ENCODE measurements around the gene MFN2.

MFN2 gene

DNA sequence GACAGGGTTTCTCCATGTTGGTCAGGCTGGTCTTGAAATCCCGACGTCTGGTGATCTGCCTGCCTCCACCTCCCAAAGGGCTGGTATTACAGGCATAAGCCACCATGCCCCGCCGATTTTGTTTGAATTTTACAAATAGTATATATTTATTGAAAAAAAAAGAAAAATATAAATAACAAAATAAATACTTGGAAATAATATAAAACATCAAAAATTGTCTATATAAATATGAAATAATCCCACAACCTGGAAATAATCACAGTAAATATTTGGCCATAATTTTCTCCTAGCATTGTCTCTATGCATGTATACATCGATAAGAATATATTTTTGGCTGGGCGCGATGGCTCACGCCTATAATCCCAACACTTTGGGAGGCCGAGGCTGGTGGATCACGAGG is 48.4 kb upstream of the MFN2 start (continued):
- TF ChIP-seq, protein P1, sequence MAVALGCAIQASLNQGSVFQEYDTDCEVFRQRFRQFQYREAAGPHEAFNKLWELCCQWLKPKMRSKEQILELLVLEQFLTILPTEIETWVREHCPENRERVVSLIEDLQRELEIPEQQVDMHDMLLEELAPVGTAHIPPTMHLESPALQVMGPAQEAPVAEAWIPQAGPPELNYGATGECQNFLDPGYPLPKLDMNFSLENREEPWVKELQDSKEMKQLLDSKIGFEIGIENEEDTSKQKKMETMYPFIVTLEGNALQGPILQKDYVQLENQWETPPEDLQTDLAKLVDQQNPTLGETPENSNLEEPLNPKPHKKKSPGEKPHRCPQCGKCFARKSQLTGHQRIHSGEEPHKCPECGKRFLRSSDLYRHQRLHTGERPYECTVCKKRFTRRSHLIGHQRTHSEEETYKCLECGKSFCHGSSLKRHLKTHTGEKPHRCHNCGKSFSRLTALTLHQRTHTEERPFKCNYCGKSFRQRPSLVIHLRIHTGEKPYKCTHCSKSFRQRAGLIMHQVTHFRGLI (tag by site-specific recombination; IDR thresholded peaks at IDR 0.05), result no peak
- TF ChIP-seq KLF9 (tag by site-specific recombination; IDR thresholded peaks at IDR 0.05; ENCODE audit: low read depth), result no peak
- no peak for TF ChIP-seq ZNF791 (tag by site-specific recombination; IDR thresholded peaks at IDR 0.05)
- TF ChIP-seq ZNF416 (tag by site-specific recombination; IDR thresholded peaks at IDR 0.05), result no peak

- H3K36me3 ChIP-seq (ENCODE audit: control insufficient read depth in 2 of 2, insufficient read depth in 1 of 2, low read length in 2 of 2), result peaks cover 0 to 22% of the 10 kb centered on the region in 2 experiments; a peak in 2 of 3 replicates
- peak within 1 kb of the TSS; percentile 27; the same call in 1 of the 2 replicates for H3K27ac ChIP-seq (ENCODE audit: extremely low read depth, low read depth, low read length)
- no peaks in the 10 kb centered on the region for H3K9me3 ChIP-seq (ENCODE audit: control insufficient read depth, insufficient read depth, low read depth, low read length)
- peaks cover 6% of the 10 kb centered on the region for H3K4me1 ChIP-seq (ENCODE audit: control insufficient read depth, insufficient read depth, low read length)
- ChIA-PET CTCF (interaction anchor here (0.7 kb wide), 1 partner anchor 1482 kb away, joined by 3 read pairs; no protein-coding TSS in a partner anchor), POLR2A (interaction anchor here (0.6 to 1.8 kb wide), 4 partner anchors 8 to 521 kb away, joined by 3 to 16 read pairs (median 4); partner anchors contain the start of gene KIAA2013)
- H3K4me3 ChIP-seq (ENCODE audit: low read depth, low read length), result peak within 1 kb of the TSS; percentile 69
- TF ChIP-seq TRIM28 (IDR thresholded peaks at IDR 0.05; ENCODE audit: borderline replicate concordance, low read length) (0 out of 2 replicates have a peak, but pooled peaks have one; percentile 60), KLF8 (tag by site-specific recombination; IDR thresholded peaks at IDR 0.05) (peak; percentile 92), ZNF623 (tag by site-specific recombination; IDR thresholded peaks at IDR 0.05) (no peak), SCRT2 (tag by site-specific recombination; IDR thresholded peaks at IDR 0.05) (peak; percentile 96), ZNF121 (tag by site-specific recombination; IDR thresholded peaks at IDR 0.05) (0 out of 2 replicates have a peak, but pooled peaks have one; percentile 3), ZNF184 (tag by site-specific recombination; IDR thresholded peaks at IDR 0.05) (no peak), ZNF311 (tag by site-specific recombination; IDR thresholded peaks at IDR 0.05; ENCODE audit: borderline replicate concordance) (no peak), ZNF19 (tag by site-specific recombination; IDR thresholded peaks at IDR 0.05; ENCODE audit: low read depth) (no peak), ZNF394 (tag by site-specific recombination; IDR thresholded peaks at IDR 0.05; ENCODE audit: borderline replicate concordance) (no peak; the same call in 1 of the 2 replicates), ZNF501 (tag by site-specific recombination; IDR thresholded peaks at IDR 0.05) (peak; percentile 5; the same call in 1 of the 2 replicates), ZNF629 (tag by site-specific recombination; IDR thresholded peaks at IDR 0.05) (no peak), ZNF561 (tag by site-specific recombination; IDR thresholded peaks at IDR 0.05; ENCODE audit: borderline replicate concordance) (peak; percentile 57), REPIN1 (tag by site-specific recombination; IDR thresholded peaks at IDR 0.05; ENCODE audit: low read depth) (0 out of 2 replicates have a peak, but pooled peaks have one; percentile 29), ZNF48 (tag by site-specific recombination; IDR thresholded peaks at IDR 0.05) (no peak), ZNF768 (tag by site-specific recombination; IDR thresholded peaks at IDR 0.05) (no peak), ZBTB17 (tag by site-specific recombination; IDR thresholded peaks at IDR 0.05) (peak; percentile 43)
- TF ChIP-seq, protein P2, sequence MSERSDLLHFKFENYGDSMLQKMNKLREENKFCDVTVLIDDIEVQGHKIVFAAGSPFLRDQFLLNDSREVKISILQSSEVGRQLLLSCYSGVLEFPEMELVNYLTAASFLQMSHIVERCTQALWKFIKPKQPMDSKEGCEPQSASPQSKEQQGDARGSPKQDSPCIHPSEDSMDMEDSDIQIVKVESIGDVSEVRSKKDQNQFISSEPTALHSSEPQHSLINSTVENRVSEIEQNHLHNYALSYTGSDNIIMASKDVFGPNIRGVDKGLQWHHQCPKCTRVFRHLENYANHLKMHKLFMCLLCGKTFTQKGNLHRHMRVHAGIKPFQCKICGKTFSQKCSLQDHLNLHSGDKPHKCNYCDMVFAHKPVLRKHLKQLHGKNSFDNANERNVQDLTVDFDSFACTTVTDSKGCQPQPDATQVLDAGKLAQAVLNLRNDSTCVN (tag by site-specific recombination; optimal IDR thresholded peaks at IDR 0.05), result peak; percentile 76
- TF ChIP-seq, protein P3, sequence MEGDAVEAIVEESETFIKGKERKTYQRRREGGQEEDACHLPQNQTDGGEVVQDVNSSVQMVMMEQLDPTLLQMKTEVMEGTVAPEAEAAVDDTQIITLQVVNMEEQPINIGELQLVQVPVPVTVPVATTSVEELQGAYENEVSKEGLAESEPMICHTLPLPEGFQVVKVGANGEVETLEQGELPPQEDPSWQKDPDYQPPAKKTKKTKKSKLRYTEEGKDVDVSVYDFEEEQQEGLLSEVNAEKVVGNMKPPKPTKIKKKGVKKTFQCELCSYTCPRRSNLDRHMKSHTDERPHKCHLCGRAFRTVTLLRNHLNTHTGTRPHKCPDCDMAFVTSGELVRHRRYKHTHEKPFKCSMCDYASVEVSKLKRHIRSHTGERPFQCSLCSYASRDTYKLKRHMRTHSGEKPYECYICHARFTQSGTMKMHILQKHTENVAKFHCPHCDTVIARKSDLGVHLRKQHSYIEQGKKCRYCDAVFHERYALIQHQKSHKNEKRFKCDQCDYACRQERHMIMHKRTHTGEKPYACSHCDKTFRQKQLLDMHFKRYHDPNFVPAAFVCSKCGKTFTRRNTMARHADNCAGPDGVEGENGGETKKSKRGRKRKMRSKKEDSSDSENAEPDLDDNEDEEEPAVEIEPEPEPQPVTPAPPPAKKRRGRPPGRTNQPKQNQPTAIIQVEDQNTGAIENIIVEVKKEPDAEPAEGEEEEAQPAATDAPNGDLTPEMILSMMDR (tag by site-specific recombination; IDR thresholded peaks at IDR 0.05), result no peak
- TF ChIP-seq, protein P4, sequence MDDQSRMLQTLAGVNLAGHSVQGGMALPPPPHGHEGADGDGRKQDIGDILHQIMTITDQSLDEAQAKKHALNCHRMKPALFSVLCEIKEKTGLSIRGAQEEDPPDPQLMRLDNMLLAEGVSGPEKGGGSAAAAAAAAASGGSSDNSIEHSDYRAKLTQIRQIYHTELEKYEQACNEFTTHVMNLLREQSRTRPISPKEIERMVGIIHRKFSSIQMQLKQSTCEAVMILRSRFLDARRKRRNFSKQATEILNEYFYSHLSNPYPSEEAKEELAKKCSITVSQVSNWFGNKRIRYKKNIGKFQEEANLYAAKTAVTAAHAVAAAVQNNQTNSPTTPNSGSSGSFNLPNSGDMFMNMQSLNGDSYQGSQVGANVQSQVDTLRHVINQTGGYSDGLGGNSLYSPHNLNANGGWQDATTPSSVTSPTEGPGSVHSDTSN (CRISPR knock-in tag; IDR thresholded peaks at IDR 0.05), result peak; percentile 78
- TF ChIP-seq, protein P5, sequence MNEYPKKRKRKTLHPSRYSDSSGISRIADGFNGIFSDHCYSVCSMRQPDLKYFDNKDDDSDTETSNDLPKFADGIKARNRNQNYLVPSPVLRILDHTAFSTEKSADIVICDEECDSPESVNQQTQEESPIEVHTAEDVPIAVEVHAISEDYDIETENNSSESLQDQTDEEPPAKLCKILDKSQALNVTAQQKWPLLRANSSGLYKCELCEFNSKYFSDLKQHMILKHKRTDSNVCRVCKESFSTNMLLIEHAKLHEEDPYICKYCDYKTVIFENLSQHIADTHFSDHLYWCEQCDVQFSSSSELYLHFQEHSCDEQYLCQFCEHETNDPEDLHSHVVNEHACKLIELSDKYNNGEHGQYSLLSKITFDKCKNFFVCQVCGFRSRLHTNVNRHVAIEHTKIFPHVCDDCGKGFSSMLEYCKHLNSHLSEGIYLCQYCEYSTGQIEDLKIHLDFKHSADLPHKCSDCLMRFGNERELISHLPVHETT (tag by site-specific recombination; IDR thresholded peaks at IDR 0.05), result no peak
- TF ChIP-seq, protein P6, sequence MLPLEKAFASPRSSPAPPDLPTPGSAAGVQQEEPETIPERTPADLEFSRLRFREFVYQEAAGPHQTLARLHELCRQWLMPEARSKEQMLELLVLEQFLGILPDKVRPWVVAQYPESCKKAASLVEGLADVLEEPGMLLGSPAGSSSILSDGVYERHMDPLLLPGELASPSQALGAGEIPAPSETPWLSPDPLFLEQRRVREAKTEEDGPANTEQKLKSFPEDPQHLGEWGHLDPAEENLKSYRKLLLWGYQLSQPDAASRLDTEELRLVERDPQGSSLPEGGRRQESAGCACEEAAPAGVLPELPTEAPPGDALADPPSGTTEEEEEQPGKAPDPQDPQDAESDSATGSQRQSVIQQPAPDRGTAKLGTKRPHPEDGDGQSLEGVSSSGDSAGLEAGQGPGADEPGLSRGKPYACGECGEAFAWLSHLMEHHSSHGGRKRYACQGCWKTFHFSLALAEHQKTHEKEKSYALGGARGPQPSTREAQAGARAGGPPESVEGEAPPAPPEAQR (tag by site-specific recombination; IDR thresholded peaks at IDR 0.05), result no peak
Measured at GRCh38 chr1:11934302-11935056, 45.8 kb upstream of the MFN2 start, which contains the start of gene PLOD1. Gene PLOD1, plus strand, starts transcription at chr1:11934717. Its CDS starts 63 bp downstream, at chr1:11934780.
